Measurements from ENCODE around the gene ARHGAP45.
"Not testable (repeated sequence)": the region's sequence is repeated elsewhere in the genome, so short reads cannot be mapped to it uniquely, and the experiment has no call there.

DNA sequence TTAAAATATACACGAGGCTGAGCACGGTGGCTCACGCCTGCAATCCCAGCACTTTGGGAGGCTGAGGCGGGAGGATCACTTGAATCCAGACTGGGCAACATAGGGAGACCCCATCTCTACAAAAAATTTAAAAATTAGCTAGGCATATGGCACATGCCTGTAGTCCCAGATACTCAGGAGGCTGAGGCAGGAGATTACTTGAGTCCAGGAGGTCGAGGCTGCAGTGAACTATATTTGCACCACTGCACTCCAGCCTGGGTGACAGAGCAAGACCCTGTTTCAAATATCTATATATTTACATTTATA lies 43.1 kb upstream of the ARHGAP45 start:
- TF ChIP-seq, protein P1, sequence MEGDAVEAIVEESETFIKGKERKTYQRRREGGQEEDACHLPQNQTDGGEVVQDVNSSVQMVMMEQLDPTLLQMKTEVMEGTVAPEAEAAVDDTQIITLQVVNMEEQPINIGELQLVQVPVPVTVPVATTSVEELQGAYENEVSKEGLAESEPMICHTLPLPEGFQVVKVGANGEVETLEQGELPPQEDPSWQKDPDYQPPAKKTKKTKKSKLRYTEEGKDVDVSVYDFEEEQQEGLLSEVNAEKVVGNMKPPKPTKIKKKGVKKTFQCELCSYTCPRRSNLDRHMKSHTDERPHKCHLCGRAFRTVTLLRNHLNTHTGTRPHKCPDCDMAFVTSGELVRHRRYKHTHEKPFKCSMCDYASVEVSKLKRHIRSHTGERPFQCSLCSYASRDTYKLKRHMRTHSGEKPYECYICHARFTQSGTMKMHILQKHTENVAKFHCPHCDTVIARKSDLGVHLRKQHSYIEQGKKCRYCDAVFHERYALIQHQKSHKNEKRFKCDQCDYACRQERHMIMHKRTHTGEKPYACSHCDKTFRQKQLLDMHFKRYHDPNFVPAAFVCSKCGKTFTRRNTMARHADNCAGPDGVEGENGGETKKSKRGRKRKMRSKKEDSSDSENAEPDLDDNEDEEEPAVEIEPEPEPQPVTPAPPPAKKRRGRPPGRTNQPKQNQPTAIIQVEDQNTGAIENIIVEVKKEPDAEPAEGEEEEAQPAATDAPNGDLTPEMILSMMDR (IDR thresholded peaks at IDR 0.05; ENCODE audit: insufficient read depth, low read depth, low read length), result not testable (repeated sequence)
- not testable (repeated sequence) for TF ChIP-seq EZH2 (IDR thresholded peaks at IDR 0.05; ENCODE audit: insufficient read depth, low read length)

All from astrocyte (in vitro differentiated cells and primary cell).